ENCODE results near the gene MYO5C.

The MYO5C gene

GRCh38 chr15:52281085-52282035 is 14.2 kb downstream of the MYO5C start:
- no peak for DNase-seq (ENCODE audit: extremely low read depth in 1 of 2, low read depth in 1 of 2)

GRCh38 chr15:52280326-52281084 is 15.1 kb downstream of the MYO5C start:
- DNase-seq (ENCODE audit: extremely low read depth in 1 of 2, low read depth in 1 of 2): no peak

DNA sequence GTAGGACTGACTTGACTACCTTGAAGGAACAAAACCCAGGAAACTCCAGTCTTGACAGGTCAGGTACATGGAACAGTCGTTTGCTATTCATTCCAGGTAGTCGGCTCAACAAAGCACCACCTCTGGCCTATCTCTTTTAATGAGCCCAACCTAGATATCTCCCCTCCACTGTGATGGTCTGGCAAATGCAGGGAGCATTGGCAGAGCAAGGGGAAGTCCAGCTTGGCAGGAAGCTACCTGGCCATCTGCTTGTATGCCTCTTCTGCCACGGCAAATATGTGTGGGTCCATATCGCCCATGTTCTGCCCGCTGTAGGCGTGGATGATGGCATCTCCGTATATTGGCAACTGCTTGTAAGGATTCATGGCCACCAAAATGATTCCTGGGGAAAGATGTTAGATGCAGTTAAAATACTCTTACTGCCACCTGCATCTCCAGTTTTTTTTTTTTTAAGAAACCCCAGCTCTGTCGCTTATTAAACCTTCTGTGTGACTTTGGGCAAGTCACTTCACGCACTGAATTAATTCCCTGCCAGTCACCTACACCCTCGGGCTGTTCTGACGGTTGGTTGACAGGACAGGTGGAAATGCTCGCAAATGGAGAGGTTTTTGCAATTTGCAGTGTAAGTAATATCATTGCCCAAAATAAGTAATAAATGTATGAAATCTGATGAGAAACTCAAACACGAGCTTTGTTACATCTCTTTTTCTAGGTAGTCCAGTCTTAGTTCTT is 16.8 kb downstream of the MYO5C start:
- no peak for DNase-seq (ENCODE audit: extremely low read depth in 1 of 2, low read depth in 1 of 2)

DNA sequence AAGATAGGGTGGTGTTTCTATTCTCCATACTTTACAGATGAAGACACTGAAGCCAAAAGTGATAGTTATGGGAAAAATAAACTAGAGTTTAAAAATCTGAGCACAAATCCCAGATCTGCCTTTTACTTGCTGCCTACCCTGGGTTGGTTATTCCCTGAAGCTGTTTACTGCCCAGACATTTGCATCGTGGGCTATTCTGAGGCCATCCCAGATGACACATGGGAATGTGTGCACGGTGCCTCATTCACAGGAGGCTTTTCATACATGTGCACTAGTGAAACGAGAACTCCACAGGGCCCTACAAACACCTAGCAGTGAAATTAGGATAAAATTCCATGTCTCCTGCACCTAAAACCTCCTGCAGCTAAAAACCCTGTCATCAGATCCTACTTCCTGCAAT is 17.5 kb downstream of the MYO5C start:
- DNase-seq (ENCODE audit: extremely low read depth in 1 of 2, low read depth in 1 of 2): no peak

DNA sequence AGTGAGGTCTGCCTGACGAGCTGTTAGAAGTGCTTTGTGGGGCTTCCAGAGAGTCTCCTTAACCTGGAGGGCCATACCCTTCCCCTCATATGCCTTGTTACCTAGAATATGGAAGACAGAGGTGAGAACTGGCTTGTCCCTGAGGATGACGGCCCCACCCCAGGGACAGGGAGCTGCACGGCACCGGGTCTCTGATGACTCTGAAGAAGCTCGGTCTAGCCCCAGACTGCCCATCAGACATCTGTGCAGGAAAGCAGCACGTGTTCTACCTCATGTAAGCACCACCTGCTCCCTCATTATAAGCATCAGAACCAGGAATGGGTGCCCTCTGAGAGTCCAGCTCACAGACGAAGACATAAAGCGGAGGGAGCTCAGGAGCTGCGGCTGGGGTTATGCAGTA is 18.0 kb downstream of the MYO5C start:
- no peak for DNase-seq (ENCODE audit: extremely low read depth in 1 of 2, low read depth in 1 of 2)

- no peak for DNase-seq (ENCODE audit: extremely low read depth in 1 of 2, low read depth in 1 of 2)
Measured at GRCh38 chr15:52276256-52276770, 19.3 kb downstream of the MYO5C start.

- DNase-seq (ENCODE audit: extremely low read depth in 1 of 2, low read depth in 1 of 2): no peak
Measured at GRCh38 chr15:52263563-52264282, 31.9 kb downstream of the MYO5C start.

- no peak for DNase-seq (ENCODE audit: extremely low read depth in 1 of 2, low read depth in 1 of 2)
Measured at GRCh38 chr15:52262364-52262763, 33.2 kb downstream of the MYO5C start.

GRCh38 chr15:52261498-52262242 is 33.9 kb downstream of the MYO5C start:
- no peak for DNase-seq (ENCODE audit: extremely low read depth in 1 of 2, low read depth in 1 of 2)

GRCh38 chr15:52261026-52261425 is 34.6 kb downstream of the MYO5C start:
- no peak for DNase-seq (ENCODE audit: extremely low read depth in 1 of 2, low read depth in 1 of 2)

DNA sequence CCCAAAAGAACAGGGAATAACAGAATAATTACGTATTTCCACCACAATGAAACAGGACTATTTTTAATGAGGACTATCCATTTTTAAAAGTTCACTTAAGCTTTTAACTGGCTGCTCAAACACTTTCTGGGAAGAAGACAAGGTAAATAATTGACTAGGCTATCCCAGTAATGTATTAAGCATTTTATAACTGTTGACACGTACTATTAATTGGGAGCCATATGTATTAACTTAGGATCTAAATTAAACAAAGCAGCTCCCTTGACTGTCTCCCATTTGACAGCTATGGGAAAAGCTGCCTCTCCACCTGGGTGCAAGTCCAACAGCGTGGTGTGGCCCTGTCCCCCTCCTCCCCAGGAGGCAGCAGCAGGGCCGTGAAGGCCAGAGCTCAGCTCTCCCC is 36.1 kb downstream of the MYO5C start:
- no peak for DNase-seq (ENCODE audit: extremely low read depth in 1 of 2, low read depth in 1 of 2)

DNA sequence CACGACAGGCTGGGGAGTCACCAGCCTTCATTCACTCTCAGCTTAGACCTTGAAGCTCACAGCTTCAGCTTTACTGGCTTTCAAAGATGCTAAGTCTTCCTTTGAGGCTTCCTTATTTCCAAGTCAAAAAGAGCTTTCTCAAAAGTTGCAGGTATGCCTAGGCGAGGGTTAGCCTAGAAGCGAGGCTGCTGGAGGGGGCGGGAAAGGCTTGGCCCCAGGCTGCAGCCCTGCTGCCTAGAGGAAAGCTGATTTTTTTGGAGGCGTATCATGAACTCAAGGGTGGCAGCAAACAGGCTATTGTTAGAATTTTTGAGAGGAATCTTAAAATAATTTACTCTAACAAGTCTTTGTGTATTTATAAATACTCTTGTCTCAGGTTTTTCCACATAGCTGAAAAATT is 37.1 kb downstream of the MYO5C start:
- no peak for DNase-seq (ENCODE audit: extremely low read depth in 1 of 2, low read depth in 1 of 2)

- no peak for DNase-seq (ENCODE audit: extremely low read depth in 1 of 2, low read depth in 1 of 2)
Measured at GRCh38 chr15:52257734-52258062, 37.9 kb downstream of the MYO5C start.

DNA sequence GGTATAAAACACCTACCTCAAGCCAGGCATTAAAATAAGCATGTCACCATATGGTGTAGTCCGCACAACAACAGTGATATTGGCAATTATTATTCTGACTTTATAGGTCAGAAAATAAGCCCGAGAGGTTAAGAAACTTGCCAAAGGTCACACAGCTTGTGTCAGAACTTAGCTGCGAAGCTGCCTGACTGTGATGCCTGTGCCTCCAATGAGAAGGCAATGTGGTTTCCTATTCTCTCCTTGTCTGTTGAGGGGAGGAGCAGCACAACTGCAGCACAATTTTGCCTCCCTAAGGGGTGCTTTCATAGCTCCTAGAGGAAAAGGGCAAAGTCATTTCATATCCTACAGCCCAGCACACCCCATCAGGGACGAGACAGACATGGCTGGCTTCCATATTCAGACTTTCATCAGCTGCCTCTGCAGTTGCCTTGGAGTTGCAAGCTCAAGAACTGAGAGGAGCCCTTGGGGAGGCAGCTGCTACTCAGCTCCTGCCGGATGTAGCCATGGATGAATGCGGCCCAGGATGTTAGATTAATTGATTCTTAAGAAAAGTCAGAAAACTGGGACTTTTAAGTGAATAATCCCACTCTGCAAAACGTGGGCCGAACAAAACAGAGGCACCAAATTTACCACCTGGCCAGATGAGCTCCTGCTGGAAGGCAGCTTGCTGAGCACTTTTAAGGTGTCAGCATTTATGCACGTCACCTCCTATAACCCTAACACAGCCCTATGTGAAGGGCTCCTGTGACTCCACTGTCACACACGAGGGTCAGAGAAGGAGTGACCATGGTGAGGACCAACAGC is 38.5 kb downstream of the MYO5C start:
- DNase-seq (ENCODE audit: extremely low read depth in 1 of 2, low read depth in 1 of 2): no peak

- DNase-seq (ENCODE audit: extremely low read depth in 1 of 2, low read depth in 1 of 2): peak; percentile 40 to 48
Measured at GRCh38 chr15:52256366-52256765, 39.2 kb downstream of the MYO5C start.

DNA sequence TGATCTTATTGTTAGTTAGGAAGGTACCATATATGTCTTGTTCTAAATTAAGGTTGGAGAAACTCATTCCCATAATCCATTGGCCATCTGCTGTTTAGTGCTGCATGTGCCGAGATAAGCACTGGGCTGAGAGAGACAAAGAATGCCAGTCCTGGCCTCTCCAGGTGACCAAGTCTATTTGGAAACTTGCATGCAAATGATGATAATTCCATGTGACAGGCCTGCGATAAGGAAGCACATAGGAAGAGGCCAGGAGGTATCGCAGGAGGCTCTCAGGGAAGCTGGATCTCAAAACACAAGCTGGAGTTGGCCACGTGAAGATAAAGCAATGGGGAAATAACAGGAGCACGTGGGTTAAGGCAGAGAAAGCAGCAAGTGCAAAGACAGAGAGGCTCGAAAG is 39.7 kb downstream of the MYO5C start:
- DNase-seq (ENCODE audit: extremely low read depth in 1 of 2, low read depth in 1 of 2): no peak

DNA sequence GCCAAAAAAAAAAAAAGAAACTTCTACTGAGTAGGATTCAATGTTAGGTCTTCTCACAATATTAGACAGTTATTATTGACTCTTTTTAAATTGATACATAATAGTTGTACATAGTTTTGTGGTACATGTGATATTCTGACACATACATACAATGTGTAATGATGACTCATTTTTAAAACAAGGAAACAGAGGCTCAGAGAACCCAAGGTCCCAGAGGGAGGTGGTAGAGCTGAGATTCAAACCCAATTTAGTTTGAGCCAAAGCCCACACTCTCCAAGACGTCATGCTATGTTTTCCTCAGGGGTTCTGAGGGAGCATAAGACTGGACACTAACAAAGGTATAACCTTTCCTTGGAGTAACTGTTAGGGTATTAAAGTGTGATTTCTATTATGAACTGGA is 40.6 kb downstream of the MYO5C start:
- DNase-seq (ENCODE audit: extremely low read depth in 1 of 2, low read depth in 1 of 2): no peak

DNA sequence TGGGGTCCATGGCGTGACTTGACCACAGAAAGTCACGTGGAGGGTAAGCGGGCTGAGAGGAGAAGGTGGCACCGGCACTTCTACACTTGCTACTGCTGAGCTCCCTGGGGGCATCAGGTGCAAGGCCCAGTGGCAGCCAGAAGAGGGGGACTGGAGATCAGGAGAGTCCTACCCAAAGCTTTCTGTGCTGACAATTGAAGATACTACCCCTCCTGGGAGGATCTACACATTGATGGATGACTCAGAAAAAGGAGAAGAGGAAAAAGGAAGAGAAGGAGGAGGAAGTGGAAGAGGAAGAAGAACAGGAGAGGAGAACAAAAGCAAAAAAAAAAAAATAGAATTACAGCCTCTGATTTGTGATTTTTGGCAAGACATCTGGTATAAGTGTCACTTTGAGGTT is 41.2 kb downstream of the MYO5C start:
- DNase-seq (ENCODE audit: extremely low read depth in 1 of 2, low read depth in 1 of 2): no peak

DNA sequence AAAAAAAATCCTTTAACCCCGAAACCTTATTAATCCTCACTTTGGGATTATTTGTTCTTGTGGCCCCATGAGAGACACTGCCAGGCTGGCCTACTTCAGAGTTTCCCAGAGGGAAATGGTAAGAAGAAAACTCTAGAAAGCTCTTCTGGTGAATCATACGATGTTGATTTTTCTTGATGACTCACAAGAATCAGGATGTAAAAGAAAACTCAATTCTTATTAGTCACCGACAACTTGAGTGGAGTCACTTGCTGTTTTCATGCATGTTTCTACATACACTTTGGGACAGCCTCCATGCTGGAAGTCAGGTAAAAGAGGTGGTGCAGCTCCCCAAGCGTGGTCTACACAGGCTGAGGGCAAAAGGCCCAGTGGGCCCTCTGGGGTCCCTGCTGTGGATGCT is 42.8 kb downstream of the MYO5C start:
- no peak for DNase-seq (ENCODE audit: extremely low read depth in 1 of 2, low read depth in 1 of 2)
